WI38 (cell line): Measurements from ENCODE around the gene ERCC2.
"Not testable (repeated sequence)": the region's sequence is repeated elsewhere in the genome, so short reads cannot be mapped to it uniquely, and the experiment has no call there.

Source experiments
- H3K4me3 ChIP-seq: 2 replicates; pipeline ENCODE4 v1.5.1; 2011; ENCODE audit warnings: low read depth, mild to moderate bottlenecking, control low read depth, low read length
- TF ChIP-seq, protein P1 (sequence below): IDR thresholded peaks from 2 replicates; pipeline ENCODE4 v1.5.1; 2012; ENCODE audit warnings: low read depth, mild to moderate bottlenecking, control low read depth, low read length

Gene ERCC2

DNA sequence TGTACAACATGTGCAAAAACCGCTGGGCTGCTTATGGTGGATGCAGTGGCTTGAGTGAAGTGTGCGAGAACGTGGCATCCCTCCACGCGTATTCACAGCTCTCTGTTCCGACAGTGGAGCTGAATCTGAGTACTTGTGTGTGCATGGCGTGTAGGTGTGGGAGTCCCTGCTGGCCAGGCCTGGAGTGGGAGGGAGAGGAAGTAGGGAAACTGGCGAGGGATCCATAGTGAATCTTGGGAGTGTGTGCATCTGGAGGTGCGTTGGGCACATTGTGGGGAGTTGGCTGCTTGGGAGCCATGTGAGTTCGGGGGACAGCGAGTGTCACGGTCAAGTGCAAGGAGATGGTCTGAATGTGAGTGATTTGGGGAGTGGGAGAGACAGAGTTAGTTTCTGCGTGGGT lies 27.5 kb downstream of the ERCC2 start:
- no peak overlapping the region for H3K4me3 ChIP-seq
- TF ChIP-seq, protein P1, sequence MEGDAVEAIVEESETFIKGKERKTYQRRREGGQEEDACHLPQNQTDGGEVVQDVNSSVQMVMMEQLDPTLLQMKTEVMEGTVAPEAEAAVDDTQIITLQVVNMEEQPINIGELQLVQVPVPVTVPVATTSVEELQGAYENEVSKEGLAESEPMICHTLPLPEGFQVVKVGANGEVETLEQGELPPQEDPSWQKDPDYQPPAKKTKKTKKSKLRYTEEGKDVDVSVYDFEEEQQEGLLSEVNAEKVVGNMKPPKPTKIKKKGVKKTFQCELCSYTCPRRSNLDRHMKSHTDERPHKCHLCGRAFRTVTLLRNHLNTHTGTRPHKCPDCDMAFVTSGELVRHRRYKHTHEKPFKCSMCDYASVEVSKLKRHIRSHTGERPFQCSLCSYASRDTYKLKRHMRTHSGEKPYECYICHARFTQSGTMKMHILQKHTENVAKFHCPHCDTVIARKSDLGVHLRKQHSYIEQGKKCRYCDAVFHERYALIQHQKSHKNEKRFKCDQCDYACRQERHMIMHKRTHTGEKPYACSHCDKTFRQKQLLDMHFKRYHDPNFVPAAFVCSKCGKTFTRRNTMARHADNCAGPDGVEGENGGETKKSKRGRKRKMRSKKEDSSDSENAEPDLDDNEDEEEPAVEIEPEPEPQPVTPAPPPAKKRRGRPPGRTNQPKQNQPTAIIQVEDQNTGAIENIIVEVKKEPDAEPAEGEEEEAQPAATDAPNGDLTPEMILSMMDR, result no peak

DNA sequence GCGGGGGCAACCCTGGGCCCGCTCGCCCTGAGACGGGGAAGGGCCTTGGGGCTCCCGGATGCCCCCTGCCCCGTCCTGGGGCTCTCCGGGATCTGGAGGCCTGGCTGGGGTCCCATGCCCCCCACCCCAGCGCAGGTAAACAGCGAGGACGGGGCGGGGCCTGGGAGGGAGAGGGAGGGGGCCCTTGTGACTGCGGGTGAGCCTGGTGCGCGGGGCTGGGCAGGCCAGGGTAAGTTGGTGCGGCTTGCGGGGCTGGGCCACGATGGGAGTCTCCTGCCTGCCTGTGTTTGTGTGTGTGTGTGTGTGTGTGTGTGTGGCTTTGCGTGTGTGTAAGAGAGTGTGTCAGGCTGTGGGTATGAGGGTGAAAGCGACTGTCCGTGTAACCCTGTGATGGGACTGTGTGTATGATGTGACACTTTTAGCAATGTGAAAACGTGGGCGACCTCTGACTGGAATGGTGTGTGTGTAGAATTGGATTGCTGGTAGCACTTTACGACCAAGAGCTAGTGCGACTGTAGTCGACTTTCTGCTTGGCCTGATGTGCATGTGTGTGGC lies 29.4 kb downstream of the ERCC2 start:
- no peak overlapping the region for H3K4me3 ChIP-seq
- TF ChIP-seq, protein P1, result no peak

DNA sequence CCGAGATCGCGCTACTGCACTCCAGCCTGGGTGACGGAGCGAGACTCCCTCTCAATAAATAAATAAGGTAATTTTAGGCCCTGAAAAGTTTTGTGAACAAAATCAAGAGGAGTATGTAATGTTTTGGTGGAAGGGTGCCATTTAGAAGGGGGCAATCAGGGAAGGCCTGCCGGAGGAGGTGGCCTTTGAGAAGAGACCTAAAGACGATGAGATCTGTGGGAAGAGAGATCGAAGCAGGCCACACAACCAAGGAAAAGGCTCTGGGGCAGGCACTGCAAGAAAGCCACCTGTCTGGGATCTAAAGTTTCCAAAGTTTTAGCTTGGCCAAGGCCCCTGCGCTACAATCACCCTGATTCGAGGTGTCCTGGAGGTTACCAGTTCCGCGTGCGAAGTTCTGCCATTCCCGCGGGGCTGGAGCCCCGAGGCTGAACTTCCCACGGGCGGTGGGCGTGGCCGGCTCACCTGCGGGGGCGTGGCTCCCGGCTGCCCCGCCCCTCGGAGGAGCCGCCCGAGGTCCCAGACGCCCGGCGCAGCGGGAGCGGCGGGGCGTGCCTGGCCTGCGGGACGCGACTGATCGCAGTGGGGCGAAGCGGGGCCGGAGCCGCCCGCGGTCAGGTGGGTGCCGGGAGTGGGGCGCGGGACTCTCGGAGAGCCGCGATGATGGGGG lies 30.0 kb downstream of the ERCC2 start, which contains the start of gene KLC3:
Gene KLC3, plus strand, starts transcription at position 519 of the 667 bp plus-strand sequence. CDS start 4,792 bp downstream, outside the sequence.
- TF ChIP-seq, protein P1, result no peak
- no peak within 1 kb of the TSS for H3K4me3 ChIP-seq

DNA sequence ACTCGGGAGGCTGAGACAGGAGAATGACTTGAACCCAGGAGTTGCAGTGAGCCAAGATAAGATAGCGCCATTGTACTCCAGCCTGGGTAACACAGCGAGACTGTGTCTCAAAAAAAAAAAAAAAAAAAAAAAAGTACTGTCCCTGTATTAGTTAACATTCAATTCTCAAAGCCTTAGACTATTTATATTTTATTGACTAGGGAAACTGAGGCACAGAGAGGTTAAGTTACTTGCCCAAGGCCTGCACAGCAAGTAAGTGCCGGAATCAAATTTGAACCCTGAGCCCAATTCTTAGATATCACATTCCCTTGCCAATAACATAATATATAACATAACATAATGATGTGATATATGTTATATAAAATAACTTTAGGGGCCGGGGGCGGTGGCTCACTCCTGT lies 30.7 kb downstream of the ERCC2 start:
- TF ChIP-seq, protein P1, result no peak
- H3K4me3 ChIP-seq, result no peak overlapping the region

DNA sequence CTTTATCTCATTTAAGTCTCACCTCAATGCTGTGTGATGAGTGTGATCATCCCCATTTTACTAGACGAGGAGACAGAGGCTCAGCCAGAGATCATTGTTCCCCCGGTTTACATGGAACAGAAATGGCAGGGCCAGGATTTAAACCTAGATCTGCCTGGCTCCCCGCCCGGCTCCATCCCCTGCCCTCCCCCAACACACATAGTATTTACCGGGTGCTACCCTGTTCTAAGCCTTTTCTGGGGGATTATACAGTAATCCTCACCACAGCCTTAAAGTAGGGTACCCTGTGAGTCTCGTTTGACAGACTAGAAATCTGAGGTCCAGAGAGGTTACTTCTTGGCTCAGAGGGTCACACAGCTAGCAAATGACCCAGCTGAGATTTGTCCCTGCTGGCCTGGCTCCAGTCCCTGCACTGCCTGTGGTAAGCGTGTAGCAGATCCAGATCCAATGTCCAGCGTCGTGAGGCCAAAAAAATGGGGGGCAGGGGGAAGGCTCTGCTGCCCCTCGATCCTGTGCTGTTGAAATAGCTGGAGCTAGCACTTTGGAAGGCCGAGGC lies 33.6 kb downstream of the ERCC2 start:
- TF ChIP-seq, protein P1, result no peak
- H3K4me3 ChIP-seq, result no peak overlapping the region

DNA sequence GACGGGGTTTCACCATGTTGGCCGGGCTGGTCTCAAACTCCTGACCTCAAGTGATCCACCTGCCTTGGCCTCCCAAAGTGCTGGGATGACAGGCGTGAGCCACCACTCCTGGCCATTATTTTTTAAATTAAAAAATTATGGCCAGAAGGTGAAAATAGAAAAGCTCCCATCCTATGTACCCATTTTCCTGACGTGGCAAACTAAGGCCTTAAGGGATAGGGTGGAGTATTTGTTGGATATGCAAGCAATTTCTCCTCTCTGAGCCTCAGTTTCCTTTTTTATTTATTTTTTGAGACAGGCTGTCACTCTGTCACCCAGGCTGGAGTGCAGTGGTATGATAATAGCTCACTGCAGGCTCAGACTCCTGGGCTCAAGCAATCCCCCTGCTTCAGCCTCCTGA lies 35.5 kb downstream of the ERCC2 start:
- not testable (repeated sequence) for H3K4me3 ChIP-seq

DNA sequence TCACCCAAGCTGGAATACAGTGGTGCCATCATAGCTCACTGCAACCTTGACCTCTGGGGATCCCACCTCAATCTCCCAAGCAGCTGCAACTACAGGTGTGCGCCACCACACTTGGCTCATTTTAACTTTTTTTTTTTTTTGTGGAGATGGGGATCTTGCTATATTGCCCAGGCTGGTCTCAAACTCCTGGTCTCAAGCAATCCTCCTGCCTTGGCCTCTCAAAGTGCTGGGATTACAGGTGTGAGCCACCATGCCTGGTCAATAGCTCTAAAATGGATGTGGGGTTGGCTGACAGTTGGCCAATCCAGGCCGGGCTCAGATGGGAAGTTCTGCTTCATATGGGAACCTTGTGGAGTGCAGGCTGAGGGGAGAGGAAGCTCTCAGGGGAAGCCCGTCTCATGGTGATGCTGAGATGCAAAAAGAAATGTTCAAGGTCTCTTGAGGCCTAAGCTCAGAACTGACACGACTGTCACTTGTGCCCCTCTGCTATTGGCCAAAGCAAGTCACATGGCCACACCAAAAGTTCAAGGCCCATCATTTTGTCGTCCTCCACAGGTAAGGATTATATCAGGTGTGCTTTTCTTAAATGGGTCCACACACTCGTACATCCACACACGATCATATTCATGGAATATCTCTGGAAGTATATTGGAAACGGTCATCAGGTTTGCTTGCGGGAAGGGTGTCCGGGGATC lies 36.6 kb downstream of the ERCC2 start:
- TF ChIP-seq, protein P1, result no peak

More for the DNA sequence above, 36.6 kb downstream of the ERCC2 start:
- no peak overlapping the region for H3K4me3 ChIP-seq
